Measurements from ENCODE around the gene ITPRIP. TPM values are rescaled to one million over a fixed set of nuclear protein-coding genes. Genes with fewer than 3 reads are reported as not detected.
A peak's percentile ranks its signal among the peaks of the same experiment; 100 is the strongest.

ITPRIP gene
- total RNA-seq, 2 donors from 2014 or later = 27.8 to 29.7 TPM

GRCh38 chr10:104334965-104335650, 3.2 kb downstream of the ITPRIP start:
- peak overlapping the region; percentile 92 to 96 for H3K4me3 Mint-ChIP-seq
- H3K4me1 Mint-ChIP-seq (ENCODE audit: low read depth) = peaks cover 81% of the 10 kb centered on the region
- ATAC-seq (replicated peaks in 1 of 2) = no peak
- peak overlapping the region; percentile 87 for H3K27ac Mint-ChIP-seq
- no peaks in the 10 kb centered on the region for H3K9me3 Mint-ChIP-seq
- peaks cover under 1% of the 10 kb centered on the region for H3K27me3 Mint-ChIP-seq (ENCODE audit: low read depth)
- DNase-seq = no peak
- peaks cover 9 to 11% of the 10 kb centered on the region in 2 donors for H3K36me3 Mint-ChIP-seq (ENCODE audit: insufficient read depth in 2 of 2)

- peaks cover 9 to 11% of the 10 kb centered on the region in 2 donors for H3K36me3 Mint-ChIP-seq (ENCODE audit: insufficient read depth in 2 of 2)
- H3K4me1 Mint-ChIP-seq (ENCODE audit: low read depth) = peaks cover 81% of the 10 kb centered on the region
- H3K9me3 Mint-ChIP-seq = no peaks in the 10 kb centered on the region
- H3K27ac Mint-ChIP-seq = peak overlapping the region; percentile 87
- H3K4me3 Mint-ChIP-seq = peak overlapping the region; percentile 92 to 96
- no peak for DNase-seq
- H3K27me3 Mint-ChIP-seq (ENCODE audit: low read depth) = no peaks in the 10 kb centered on the region
- ATAC-seq (replicated peaks in 1 of 2) = no peak
Measured at GRCh38 chr10:104334561-104334960, 3.7 kb downstream of the ITPRIP start.

GRCh38 chr10:104333728-104334373, 4.4 kb downstream of the ITPRIP start:
- ATAC-seq (replicated peaks in 1 of 2) (no peak), DNase-seq (no peak)
- Mint-ChIP-seq H3K27ac (peak overlapping the region; percentile 56), H3K36me3 (ENCODE audit: insufficient read depth in 2 of 2) (peaks cover 9 to 11% of the 10 kb centered on the region in 2 donors), H3K4me1 (ENCODE audit: low read depth) (peaks cover 81% of the 10 kb centered on the region), H3K4me3 (peak overlapping the region; percentile 41 to 70), H3K9me3 (no peaks in the 10 kb centered on the region), H3K27me3 (ENCODE audit: low read depth) (no peaks in the 10 kb centered on the region)

- no peak for ATAC-seq (replicated peaks in 1 of 2)
- H3K4me3 Mint-ChIP-seq = peak overlapping the region; percentile 41 to 70
- peaks cover 88% of the 10 kb centered on the region for H3K4me1 Mint-ChIP-seq (ENCODE audit: low read depth)
- H3K27ac Mint-ChIP-seq = peak overlapping the region; percentile 56
- no peaks in the 10 kb centered on the region for H3K27me3 Mint-ChIP-seq (ENCODE audit: low read depth)
- peak; percentile 50 to 59 for DNase-seq
- H3K36me3 Mint-ChIP-seq (ENCODE audit: insufficient read depth in 2 of 2) = peaks cover 9 to 10% of the 10 kb centered on the region in 2 donors
- H3K9me3 Mint-ChIP-seq = no peaks in the 10 kb centered on the region
Measured at GRCh38 chr10:104333032-104333727, 5.1 kb downstream of the ITPRIP start.

GRCh38 chr10:104332243-104333031, 5.8 kb downstream of the ITPRIP start:
- no peak for DNase-seq
- H3K4me1 Mint-ChIP-seq (ENCODE audit: low read depth) = peaks cover 95% of the 10 kb centered on the region
- ATAC-seq (replicated peaks in 1 of 2) = no peak
- H3K27ac Mint-ChIP-seq = no peak overlapping the region
- no peaks in the 10 kb centered on the region for H3K27me3 Mint-ChIP-seq (ENCODE audit: low read depth)
- H3K9me3 Mint-ChIP-seq = no peaks in the 10 kb centered on the region
- H3K4me3 Mint-ChIP-seq = peak overlapping the region; percentile 41 to 70
- peaks cover 8 to 9% of the 10 kb centered on the region in 2 donors for H3K36me3 Mint-ChIP-seq (ENCODE audit: insufficient read depth in 2 of 2)

- ATAC-seq (replicated peaks in 1 of 2) = no peak
- no peak overlapping the region for H3K27ac Mint-ChIP-seq
- no peak for DNase-seq
Measured at GRCh38 chr10:104331208-104331838, 6.9 kb downstream of the ITPRIP start.

GRCh38 chr10:104330168-104331110, 7.8 kb downstream of the ITPRIP start:
- no peaks in the 10 kb centered on the region for H3K9me3 Mint-ChIP-seq
- peaks cover 99% of the 10 kb centered on the region for H3K4me1 Mint-ChIP-seq (ENCODE audit: low read depth)
- peak overlapping the region; percentile 3 for H3K27ac Mint-ChIP-seq
- H3K27me3 Mint-ChIP-seq (ENCODE audit: low read depth) = no peaks in the 10 kb centered on the region
- ATAC-seq (replicated peaks in 1 of 2) (no peak), DNase-seq (no peak)
- peaks cover 2 to 3% of the 10 kb centered on the region in 2 donors for H3K36me3 Mint-ChIP-seq (ENCODE audit: insufficient read depth in 2 of 2)
- H3K4me3 Mint-ChIP-seq = peak overlapping the region; percentile 84 to 86

More at GRCh38 chr10:104331208-104331838, 6.9 kb downstream of the ITPRIP start:
- peaks cover 2 to 3% of the 10 kb centered on the region in 2 donors for H3K36me3 Mint-ChIP-seq (ENCODE audit: insufficient read depth in 2 of 2)
- H3K4me3 Mint-ChIP-seq = no peak overlapping the region
- no peaks in the 10 kb centered on the region for H3K27me3 Mint-ChIP-seq (ENCODE audit: low read depth)
- no peaks in the 10 kb centered on the region for H3K9me3 Mint-ChIP-seq
- H3K4me1 Mint-ChIP-seq (ENCODE audit: low read depth) = peaks cover 99% of the 10 kb centered on the region

GRCh38 chr10:104329735-104330134, 8.5 kb downstream of the ITPRIP start:
- Mint-ChIP-seq H3K27me3 (ENCODE audit: low read depth) (no peaks in the 10 kb centered on the region), H3K9me3 (no peaks in the 10 kb centered on the region), H3K4me3 (peak overlapping the region; percentile 84 to 86), H3K36me3 (ENCODE audit: insufficient read depth in 2 of 2) (peaks cover 3 to 5% of the 10 kb centered on the region in 2 donors), H3K4me1 (ENCODE audit: low read depth) (peaks cover 99% of the 10 kb centered on the region), H3K27ac (peak overlapping the region; percentile 79)
- peak in 1 of 2 donors; percentile 12 for ATAC-seq (replicated peaks in 1 of 2)
- DNase-seq = no peak

- H3K9me3 Mint-ChIP-seq = no peaks in the 10 kb centered on the region
- H3K4me1 Mint-ChIP-seq (ENCODE audit: low read depth) = peaks cover 100% of the 10 kb centered on the region
- peaks cover 4 to 5% of the 10 kb centered on the region in 2 donors for H3K36me3 Mint-ChIP-seq (ENCODE audit: insufficient read depth in 2 of 2)
- H3K27me3 Mint-ChIP-seq (ENCODE audit: low read depth) = no peaks in the 10 kb centered on the region
- peak; percentile 82 to 91 for DNase-seq
- H3K27ac Mint-ChIP-seq = peak overlapping the region; percentile 79
- H3K4me3 Mint-ChIP-seq = peak overlapping the region; percentile 84 to 86
- ATAC-seq (replicated peaks in 1 of 2) = peak; percentile 90 to 91
Measured at GRCh38 chr10:104328896-104329710, 9.2 kb downstream of the ITPRIP start.

GRCh38 chr10:104328646-104328895, 9.7 kb downstream of the ITPRIP start:
- Mint-ChIP-seq H3K4me3 (peak overlapping the region; percentile 84 to 86), H3K27me3 (ENCODE audit: low read depth) (no peaks in the 10 kb centered on the region), H3K36me3 (ENCODE audit: insufficient read depth in 2 of 2) (peaks cover 5% of the 10 kb centered on the region in 2 donors), H3K27ac (peak overlapping the region; percentile 79), H3K4me1 (ENCODE audit: low read depth) (peaks cover 100% of the 10 kb centered on the region), H3K9me3 (no peaks in the 10 kb centered on the region)
- no peak for ATAC-seq (replicated peaks in 1 of 2)
- DNase-seq = no peak

All from activated T-cell treated with anti-CD3 and anti-CD28 coated beads, Interleukin-2, amount 50 U/mL, for 72 hours (primary cell).